ENCODE results near the gene C10orf67. TPM values are rescaled to one million over a fixed set of nuclear protein-coding genes. Genes with fewer than 3 reads are reported as not detected.

Gene C10orf67
- total RNA-seq, 1 experiment from 2014 or later, result 0.15 TPM

- ChIA-PET CTCF (interaction anchor here (0.5 to 0.8 kb wide), 4 partner anchors 136 to 1196 kb away, joined by 3 to 5 read pairs (median 3); no protein-coding TSS in a partner anchor), POLR2A (ENCODE audit: unreplicated experiment) (no interaction called here)
- intact Hi-C loops (cut with micrococcal nuclease), result loop anchor here (2.0 kb wide), 2 partner anchors 135 to 373 kb away; no protein-coding TSS in a partner anchor
- Histone ChIP-seq H2AFZ (ENCODE audit: low read length) (no peak overlapping the region), H3K4me2 (ENCODE audit: low read length) (peak overlapping the region; percentile 65), H3K4me3 (ENCODE audit: low read length) (no peak overlapping the region), H3K4me1 (ENCODE audit: insufficient read depth, low read length) (0 out of 2 replicates have a peak, but pooled peaks cover 3% of the 10 kb centered on the region), H3K27me3 (ENCODE audit: low read length) (peaks cover 17% of the 10 kb centered on the region), H3K36me3 (ENCODE audit: low read depth, low read length) (no peaks in the 10 kb centered on the region; the same call in 1 of the 2 replicates), H3K79me2 (ENCODE audit: low read length) (no peaks in the 10 kb centered on the region), H3F3A (ENCODE audit: low read length, unreplicated experiment) (no peaks in the 10 kb centered on the region), H3K9ac (ENCODE audit: low read length) (no peak overlapping the region), H4K20me1 (ENCODE audit: low read length) (no peaks in the 10 kb centered on the region), H3K27ac (ENCODE audit: low read length) (no peak overlapping the region), H3K9me3 (ENCODE audit: low read length) (no peaks in the 10 kb centered on the region), H3K9me2 (replicated peaks; ENCODE audit: low read length) (no peaks in the 10 kb centered on the region)
- BruUV-seq (replicated peaks), result no TSS peak
- peak; percentile 39 for DNase-seq
- peak; percentile 56; the same call in 1 of the 2 replicates for ATAC-seq
- TF ChIP-seq EZH2phosphoT487 (IDR thresholded peaks at IDR 0.05; ENCODE audit: borderline replicate concordance, low read length), result no peak
- no peak for TF ChIP-seq EZH2 (IDR thresholded peaks at IDR 0.05; ENCODE audit: low read length, unreplicated experiment)
- TF ChIP-seq CTCF (conservative IDR thresholded peaks at IDR 0.05; ENCODE audit: low read depth, low read length), result no peak
Measured at GRCh38 chr10:23157691-23158369, 186.8 kb downstream of the C10orf67 start.

GRCh38 chr10:23157239-23157681 lies 187.3 kb downstream of the C10orf67 start:
- intact Hi-C loops (cut with micrococcal nuclease), result no loop called here
- no peaks in the 10 kb centered on the region for H3K9me3 ChIP-seq (ENCODE audit: low read length)

More at GRCh38 chr10:23157239-23157681, 187.3 kb downstream of the C10orf67 start:
- Histone ChIP-seq H3K27me3 (ENCODE audit: low read length) (peaks cover 13% of the 10 kb centered on the region), H3K4me2 (ENCODE audit: low read length) (no peak overlapping the region), H3K4me1 (ENCODE audit: insufficient read depth, low read length) (0 out of 2 replicates have a peak, but pooled peaks cover 3% of the 10 kb centered on the region), H3K4me3 (ENCODE audit: low read length) (no peak overlapping the region), H3K9me2 (replicated peaks; ENCODE audit: low read length) (no peaks in the 10 kb centered on the region), H4K20me1 (ENCODE audit: low read length) (no peaks in the 10 kb centered on the region), H3K36me3 (ENCODE audit: low read depth, low read length) (no peaks in the 10 kb centered on the region; the same call in 1 of the 2 replicates), H3K27ac (ENCODE audit: low read length) (no peak overlapping the region), H3K9ac (ENCODE audit: low read length) (no peak overlapping the region), H2AFZ (ENCODE audit: low read length) (no peak overlapping the region), H3F3A (ENCODE audit: low read length, unreplicated experiment) (no peaks in the 10 kb centered on the region), H3K79me2 (ENCODE audit: low read length) (no peaks in the 10 kb centered on the region)
- CTCF ChIA-PET, result no interaction called here
- DNase-seq (no peak), ATAC-seq (no peak)
- no peak for TF ChIP-seq EZH2 (IDR thresholded peaks at IDR 0.05; ENCODE audit: low read length, unreplicated experiment)
- no peak for TF ChIP-seq EZH2phosphoT487 (IDR thresholded peaks at IDR 0.05; ENCODE audit: borderline replicate concordance, low read length)
- no peak for TF ChIP-seq CTCF (conservative IDR thresholded peaks at IDR 0.05; ENCODE audit: low read depth, low read length)
- POLR2A ChIA-PET (ENCODE audit: unreplicated experiment), result no interaction called here
- BruUV-seq (replicated peaks), result no TSS peak
